ENCODE measurements around the gene FTH1.

Gene FTH1

GRCh38 chr11:61974766-61975631 lies 7.6 kb upstream of the FTH1 start:
- no peaks in the 10 kb centered on the region for H4K20me1 ChIP-seq (ENCODE audit: low read depth, low read length)
- no peak overlapping the region for H3K9ac ChIP-seq (ENCODE audit: low read length)
- H3K36me3 ChIP-seq (ENCODE audit: low read length), result no peaks in the 10 kb centered on the region
- H3F3A ChIP-seq (ENCODE audit: insufficient read depth), result 0 out of 2 replicates have a peak, but pooled peaks cover 4% of the 10 kb centered on the region
- no peak overlapping the region for H3K27ac ChIP-seq (ENCODE audit: low read depth, low read length)
- no peak for TF ChIP-seq EZH2phosphoT487 (conservative IDR thresholded peaks at IDR 0.05; ENCODE audit: low read length)
- TF ChIP-seq CTCF (IDR thresholded peaks at IDR 0.05; ENCODE audit: insufficient read depth, low read length, poor library complexity, severe bottlenecking), result no peak
- no peaks in the 10 kb centered on the region for H3K9me3 ChIP-seq (ENCODE audit: insufficient read depth, low read length)
- H3K4me2 ChIP-seq (ENCODE audit: low read depth, low read length, poor library complexity, severe bottlenecking), result no peak overlapping the region
- H2AFZ ChIP-seq (ENCODE audit: low read depth, low read length, severe bottlenecking), result no peak overlapping the region
- H3K4me3 ChIP-seq (ENCODE audit: insufficient read depth, low read length, poor library complexity, severe bottlenecking), result no peak overlapping the region
- H3K79me2 ChIP-seq (ENCODE audit: insufficient read depth, low read length), result no peaks in the 10 kb centered on the region
- H3K9me2 ChIP-seq (replicated peaks; ENCODE audit: insufficient read depth, low read length), result no peaks in the 10 kb centered on the region
- no peaks in the 10 kb centered on the region for H3K27me3 ChIP-seq (ENCODE audit: low read length)

GRCh38 chr11:61973476-61974162 lies 6.2 kb upstream of the FTH1 start:
- H3K27me3 ChIP-seq (ENCODE audit: low read length), result no peaks in the 10 kb centered on the region
- TF ChIP-seq EZH2phosphoT487 (conservative IDR thresholded peaks at IDR 0.05; ENCODE audit: low read length) (no peak), CTCF (IDR thresholded peaks at IDR 0.05; ENCODE audit: insufficient read depth, low read length, poor library complexity, severe bottlenecking) (no peak)
- H3K4me2 ChIP-seq (ENCODE audit: low read depth, low read length, poor library complexity, severe bottlenecking), result no peak overlapping the region
- no peak overlapping the region for H2AFZ ChIP-seq (ENCODE audit: low read depth, low read length, severe bottlenecking)
- H3K27ac ChIP-seq (ENCODE audit: low read depth, low read length), result no peak overlapping the region
- no peaks in the 10 kb centered on the region for H3K36me3 ChIP-seq (ENCODE audit: low read length)
- peaks cover 15% of the 10 kb centered on the region for H3F3A ChIP-seq (ENCODE audit: insufficient read depth)
- H3K9me2 ChIP-seq (replicated peaks; ENCODE audit: insufficient read depth, low read length), result no peaks in the 10 kb centered on the region
- H4K20me1 ChIP-seq (ENCODE audit: low read depth, low read length), result no peaks in the 10 kb centered on the region
- no peaks in the 10 kb centered on the region for H3K79me2 ChIP-seq (ENCODE audit: insufficient read depth, low read length)
- H3K9ac ChIP-seq (ENCODE audit: low read length), result no peak overlapping the region
- no peak overlapping the region for H3K4me3 ChIP-seq (ENCODE audit: insufficient read depth, low read length, poor library complexity, severe bottlenecking)
- no peaks in the 10 kb centered on the region for H3K9me3 ChIP-seq (ENCODE audit: insufficient read depth, low read length)

- TF ChIP-seq CTCF (IDR thresholded peaks at IDR 0.05; ENCODE audit: insufficient read depth, low read length, poor library complexity, severe bottlenecking), result no peak
- no peak for TF ChIP-seq EZH2phosphoT487 (conservative IDR thresholded peaks at IDR 0.05; ENCODE audit: low read length)
- Histone ChIP-seq H3K9me2 (replicated peaks; ENCODE audit: insufficient read depth, low read length) (no peaks in the 10 kb centered on the region), H4K20me1 (ENCODE audit: low read depth, low read length) (no peaks in the 10 kb centered on the region), H3K9ac (ENCODE audit: low read length) (no peak overlapping the region), H3K36me3 (ENCODE audit: low read length) (no peaks in the 10 kb centered on the region), H3K4me3 (ENCODE audit: insufficient read depth, low read length, poor library complexity, severe bottlenecking) (no peak overlapping the region), H3K4me2 (ENCODE audit: low read depth, low read length, poor library complexity, severe bottlenecking) (no peak overlapping the region), H3K9me3 (ENCODE audit: insufficient read depth, low read length) (no peaks in the 10 kb centered on the region), H3K27me3 (ENCODE audit: low read length) (no peaks in the 10 kb centered on the region), H3K79me2 (ENCODE audit: insufficient read depth, low read length) (no peaks in the 10 kb centered on the region), H3K27ac (ENCODE audit: low read depth, low read length) (no peak overlapping the region), H3F3A (ENCODE audit: insufficient read depth) (peaks cover 15% of the 10 kb centered on the region), H2AFZ (ENCODE audit: low read depth, low read length, severe bottlenecking) (no peak overlapping the region)
These were observed 5.4 kb upstream of the FTH1 start for GRCh38 chr11:61972672-61973475.
